Body of pancreas (tissue), 4 donors: ENCODE results near the gene NRIP1.

Source experiments
- POLR2A ChIP-seq, 3 donors: fragments of 450-650 bp; IDR thresholded peaks; one replicate each; pipeline ENCODE4 v1.6.1; 2016; ENCODE audit warnings: antibody characterized with exemption in 3 of 3, mild to moderate bottlenecking in 2 of 3
- TF ChIP-seq, protein P1 (sequence below), 7 experiments: fragments of 450-650 bp in 4 of 7; fragments of 200-600 bp in 3 of 7; sonication (generic) in 3 of 7; IDR thresholded peaks; one replicate each; pipeline ENCODE4 v1.5.1; 2016 to 2019; ENCODE audit warnings: antibody characterized with exemption in 7 of 7

DNA sequence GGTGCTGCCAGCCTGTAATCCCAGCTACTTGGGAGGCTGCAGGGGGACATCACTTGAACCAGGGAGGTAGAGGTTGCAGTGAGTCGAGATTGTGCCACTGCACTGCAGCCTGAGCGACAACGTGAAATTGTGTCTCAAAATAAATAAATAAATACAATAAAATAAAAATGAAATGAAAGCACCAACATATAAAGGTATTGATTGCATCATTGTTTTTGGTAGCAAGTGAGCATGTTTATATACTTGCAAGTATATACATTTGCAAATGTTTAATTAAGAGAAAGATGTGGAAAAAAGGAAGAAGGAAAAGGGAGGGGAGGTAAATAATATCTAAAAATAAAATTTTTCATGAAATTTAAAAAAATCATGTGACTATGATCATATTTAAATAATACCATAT is 32.8 kb upstream of the NRIP1 start:
- no peak for TF ChIP-seq POLR2A (IDR thresholded peaks at IDR 0.05)
- TF ChIP-seq, protein P1, sequence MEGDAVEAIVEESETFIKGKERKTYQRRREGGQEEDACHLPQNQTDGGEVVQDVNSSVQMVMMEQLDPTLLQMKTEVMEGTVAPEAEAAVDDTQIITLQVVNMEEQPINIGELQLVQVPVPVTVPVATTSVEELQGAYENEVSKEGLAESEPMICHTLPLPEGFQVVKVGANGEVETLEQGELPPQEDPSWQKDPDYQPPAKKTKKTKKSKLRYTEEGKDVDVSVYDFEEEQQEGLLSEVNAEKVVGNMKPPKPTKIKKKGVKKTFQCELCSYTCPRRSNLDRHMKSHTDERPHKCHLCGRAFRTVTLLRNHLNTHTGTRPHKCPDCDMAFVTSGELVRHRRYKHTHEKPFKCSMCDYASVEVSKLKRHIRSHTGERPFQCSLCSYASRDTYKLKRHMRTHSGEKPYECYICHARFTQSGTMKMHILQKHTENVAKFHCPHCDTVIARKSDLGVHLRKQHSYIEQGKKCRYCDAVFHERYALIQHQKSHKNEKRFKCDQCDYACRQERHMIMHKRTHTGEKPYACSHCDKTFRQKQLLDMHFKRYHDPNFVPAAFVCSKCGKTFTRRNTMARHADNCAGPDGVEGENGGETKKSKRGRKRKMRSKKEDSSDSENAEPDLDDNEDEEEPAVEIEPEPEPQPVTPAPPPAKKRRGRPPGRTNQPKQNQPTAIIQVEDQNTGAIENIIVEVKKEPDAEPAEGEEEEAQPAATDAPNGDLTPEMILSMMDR (IDR thresholded peaks at IDR 0.05), result no peak
